HCT116 (cell line): ENCODE data around the gene TRAPPC12.

Source experiments
- CBX3 ChIP-seq: IDR thresholded peaks from 2 replicates; pipeline ENCODE4 v1.6.1; 2012; ENCODE audit warnings: low read depth
- EGR1 ChIP-seq: IDR thresholded peaks from 2 replicates; pipeline ENCODE4 v1.6.1; 2012; ENCODE audit warnings: low read depth
- ELF1 ChIP-seq: IDR thresholded peaks from 2 replicates; pipeline ENCODE4 v1.6.1; 2012; ENCODE audit warnings: low read depth, borderline replicate concordance
- EZH2 ChIP-seq: fragments of 200-600 bp; sonication (generic); IDR thresholded peaks from 2 replicates; pipeline ENCODE4 v1.6.1; 2017; ENCODE audit warnings: antibody characterized with exemption, mixed run types
- POLR2A ChIP-seq: IDR thresholded peaks from 2 replicates; pipeline ENCODE4 v1.7.0; 2011; ENCODE audit warnings: borderline replicate concordance; ENCODE audit not compliant: insufficient read depth, insufficient read length; ENCODE audit errors: extremely low read depth
- POLR2AphosphoS5 ChIP-seq: IDR thresholded peaks from 2 replicates; pipeline ENCODE4 v1.6.1; 2011; ENCODE audit warnings: mild to moderate bottlenecking, low read depth, low read length, moderate library complexity
- SRF ChIP-seq: IDR thresholded peaks from 2 replicates; pipeline ENCODE4 v1.6.1; 2012; ENCODE audit warnings: low read depth
- TCF7L2 ChIP-seq: IDR thresholded peaks from 2 replicates; pipeline ENCODE4 v1.7.0; 2011; ENCODE audit warnings: borderline replicate concordance, inconsistent platforms; ENCODE audit not compliant: insufficient read depth, insufficient read length; ENCODE audit errors: extremely low read depth
- YY1 ChIP-seq: IDR thresholded peaks from 2 replicates; pipeline ENCODE4 v1.6.1; 2011; ENCODE audit warnings: low read length, low read depth, moderate library complexity, mild to moderate bottlenecking; ENCODE audit not compliant: insufficient replicate concordance; ENCODE audit errors: extremely low read depth
- ZFX ChIP-seq: fragments of 450-650 bp; IDR thresholded peaks from 2 replicates; pipeline ENCODE4 v1.6.1; 2017
- TF ChIP-seq, protein P1 (sequence below), 3 experiments: fragments of 200-600 bp in 1 of 3; sonication (generic) in 1 of 3; IDR thresholded peaks in 2 of 3; conservative IDR thresholded peaks in 1 of 3; 2 replicates each; pipeline ENCODE4 v1.5.1; 2012 to 2017; ENCODE audit warnings: low read depth in 2 of 3, low read length in 2 of 3, antibody characterized with exemption in 1 of 3, borderline replicate concordance in 1 of 3, control low read depth in 1 of 3, mild to moderate bottlenecking in 1 of 3, mixed read lengths in 1 of 3, mixed run types in 1 of 3, moderate library complexity in 1 of 3; ENCODE audit not compliant: insufficient read depth in 1 of 3
- TF ChIP-seq, protein P2 (sequence below): IDR thresholded peaks from 2 replicates; pipeline ENCODE4 v1.6.1; 2012; ENCODE audit warnings: low read depth

DNA sequence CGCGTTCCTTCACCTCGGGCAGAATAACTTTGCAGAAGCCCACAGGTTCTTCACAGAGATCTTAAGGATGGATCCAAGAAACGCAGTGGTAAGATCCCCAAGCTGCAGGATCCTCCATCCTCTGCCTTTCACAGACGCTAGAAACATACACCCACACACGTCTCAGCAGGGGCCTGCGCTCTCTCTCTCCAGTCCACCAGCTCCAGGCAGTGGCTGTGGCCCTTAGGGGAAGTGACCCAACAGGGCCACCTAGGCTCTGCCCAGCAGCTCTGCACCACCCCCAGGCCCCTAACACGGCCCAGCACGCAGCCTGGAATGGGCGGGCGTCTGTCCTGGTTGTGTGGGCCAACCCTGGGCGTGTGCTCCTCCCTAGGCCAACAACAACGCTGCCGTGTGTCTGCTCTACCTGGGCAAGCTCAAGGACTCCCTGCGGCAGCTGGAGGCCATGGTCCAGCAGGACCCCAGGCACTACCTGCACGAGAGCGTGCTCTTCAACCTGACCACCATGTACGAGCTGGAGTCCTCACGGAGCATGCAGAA is 99.4 kb downstream of the TRAPPC12 start:
- TF ChIP-seq TCF7L2 (no peak), EZH2 (no peak), CBX3 (no peak), POLR2AphosphoS5 (no peak), YY1 (no peak), ELF1 (no peak), ZFX (no peak), POLR2A (no peak), EGR1 (no peak), SRF (no peak)
- TF ChIP-seq, protein P1, sequence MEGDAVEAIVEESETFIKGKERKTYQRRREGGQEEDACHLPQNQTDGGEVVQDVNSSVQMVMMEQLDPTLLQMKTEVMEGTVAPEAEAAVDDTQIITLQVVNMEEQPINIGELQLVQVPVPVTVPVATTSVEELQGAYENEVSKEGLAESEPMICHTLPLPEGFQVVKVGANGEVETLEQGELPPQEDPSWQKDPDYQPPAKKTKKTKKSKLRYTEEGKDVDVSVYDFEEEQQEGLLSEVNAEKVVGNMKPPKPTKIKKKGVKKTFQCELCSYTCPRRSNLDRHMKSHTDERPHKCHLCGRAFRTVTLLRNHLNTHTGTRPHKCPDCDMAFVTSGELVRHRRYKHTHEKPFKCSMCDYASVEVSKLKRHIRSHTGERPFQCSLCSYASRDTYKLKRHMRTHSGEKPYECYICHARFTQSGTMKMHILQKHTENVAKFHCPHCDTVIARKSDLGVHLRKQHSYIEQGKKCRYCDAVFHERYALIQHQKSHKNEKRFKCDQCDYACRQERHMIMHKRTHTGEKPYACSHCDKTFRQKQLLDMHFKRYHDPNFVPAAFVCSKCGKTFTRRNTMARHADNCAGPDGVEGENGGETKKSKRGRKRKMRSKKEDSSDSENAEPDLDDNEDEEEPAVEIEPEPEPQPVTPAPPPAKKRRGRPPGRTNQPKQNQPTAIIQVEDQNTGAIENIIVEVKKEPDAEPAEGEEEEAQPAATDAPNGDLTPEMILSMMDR (IDR thresholded peaks at IDR 0.05 in 2 of 3, conservative IDR thresholded peaks at IDR 0.05 in 1 of 3; ENCODE audit: borderline replicate concordance in 1 of 3, insufficient read depth in 1 of 3, low read depth in 2 of 3, low read length in 2 of 3), result no peak
- TF ChIP-seq, protein P2, sequence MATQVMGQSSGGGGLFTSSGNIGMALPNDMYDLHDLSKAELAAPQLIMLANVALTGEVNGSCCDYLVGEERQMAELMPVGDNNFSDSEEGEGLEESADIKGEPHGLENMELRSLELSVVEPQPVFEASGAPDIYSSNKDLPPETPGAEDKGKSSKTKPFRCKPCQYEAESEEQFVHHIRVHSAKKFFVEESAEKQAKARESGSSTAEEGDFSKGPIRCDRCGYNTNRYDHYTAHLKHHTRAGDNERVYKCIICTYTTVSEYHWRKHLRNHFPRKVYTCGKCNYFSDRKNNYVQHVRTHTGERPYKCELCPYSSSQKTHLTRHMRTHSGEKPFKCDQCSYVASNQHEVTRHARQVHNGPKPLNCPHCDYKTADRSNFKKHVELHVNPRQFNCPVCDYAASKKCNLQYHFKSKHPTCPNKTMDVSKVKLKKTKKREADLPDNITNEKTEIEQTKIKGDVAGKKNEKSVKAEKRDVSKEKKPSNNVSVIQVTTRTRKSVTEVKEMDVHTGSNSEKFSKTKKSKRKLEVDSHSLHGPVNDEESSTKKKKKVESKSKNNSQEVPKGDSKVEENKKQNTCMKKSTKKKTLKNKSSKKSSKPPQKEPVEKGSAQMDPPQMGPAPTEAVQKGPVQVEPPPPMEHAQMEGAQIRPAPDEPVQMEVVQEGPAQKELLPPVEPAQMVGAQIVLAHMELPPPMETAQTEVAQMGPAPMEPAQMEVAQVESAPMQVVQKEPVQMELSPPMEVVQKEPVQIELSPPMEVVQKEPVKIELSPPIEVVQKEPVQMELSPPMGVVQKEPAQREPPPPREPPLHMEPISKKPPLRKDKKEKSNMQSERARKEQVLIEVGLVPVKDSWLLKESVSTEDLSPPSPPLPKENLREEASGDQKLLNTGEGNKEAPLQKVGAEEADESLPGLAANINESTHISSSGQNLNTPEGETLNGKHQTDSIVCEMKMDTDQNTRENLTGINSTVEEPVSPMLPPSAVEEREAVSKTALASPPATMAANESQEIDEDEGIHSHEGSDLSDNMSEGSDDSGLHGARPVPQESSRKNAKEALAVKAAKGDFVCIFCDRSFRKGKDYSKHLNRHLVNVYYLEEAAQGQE, result no peak
